ENCODE results near the gene PRDM16. TPM values are rescaled to one million over a fixed set of nuclear protein-coding genes. Genes with fewer than 3 reads are reported as not detected.

Gene PRDM16
- polyA plus RNA-seq, 3 donors, result not detected

DNA sequence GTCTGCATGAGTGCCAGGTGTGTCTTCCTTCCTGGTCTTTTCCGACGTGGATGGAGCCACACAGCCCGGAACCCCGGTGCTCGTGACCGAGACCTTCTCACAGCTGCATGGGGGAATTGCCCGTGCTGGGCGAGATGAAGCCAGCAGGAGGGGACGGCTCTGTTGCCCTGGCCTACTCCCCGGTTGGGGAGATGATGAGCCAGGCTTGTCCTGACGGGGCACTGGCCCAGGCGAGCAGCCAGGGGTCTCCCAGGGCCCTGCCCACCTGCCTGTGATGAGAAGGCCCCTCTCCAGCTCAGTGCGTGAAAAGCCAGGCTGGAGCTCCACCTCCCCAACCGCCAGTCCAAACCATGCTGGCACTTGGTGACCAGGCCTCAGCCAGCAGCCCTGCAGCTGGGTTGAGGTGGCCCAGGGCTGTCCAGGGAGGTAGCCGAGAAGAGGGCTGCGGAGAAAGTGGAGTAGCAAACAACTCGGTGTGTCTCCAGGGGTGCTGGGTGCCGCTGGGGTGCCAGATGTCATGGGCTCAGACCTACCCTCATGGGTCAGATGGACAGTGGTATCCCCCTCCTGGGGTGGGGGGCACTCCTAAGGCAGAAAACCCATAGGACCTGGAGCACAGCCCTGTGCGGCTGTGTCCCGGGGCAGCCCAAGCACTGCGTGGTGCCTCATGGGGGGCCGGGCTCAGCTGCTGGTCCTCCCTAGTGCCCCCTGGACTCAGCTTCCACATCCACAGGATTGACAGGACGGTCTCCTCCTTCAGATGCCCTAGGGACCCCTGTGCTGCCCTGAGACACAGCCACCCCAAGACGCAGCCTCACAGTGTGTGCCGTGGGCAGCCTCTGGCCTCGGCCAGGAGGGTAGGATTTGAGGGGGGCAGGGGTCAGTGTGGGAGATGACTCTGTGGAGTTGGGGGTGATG is 26.1 kb downstream of the PRDM16 start:
- Mint-ChIP-seq H3K27ac (no peak overlapping the region), H3K4me1 (no peaks in the 10 kb centered on the region), H3K9me3 (no peaks in the 10 kb centered on the region), H3K4me3 (no peak overlapping the region), H3K36me3 (no peaks in the 10 kb centered on the region), H3K27me3 (ENCODE audit: low read depth in 3 of 3) (peaks cover 7 to 23% (median 11%) of the 10 kb centered on the region in 3 donors)
- H3K9ac ChIP-seq (ENCODE audit: insufficient read depth, low read length, poor library complexity, severe bottlenecking), result no peak overlapping the region
- H3K9me3 ChIP-seq (replicated peaks in 1 of 2; ENCODE audit: control insufficient read depth in 1 of 2, insufficient read depth in 1 of 2, low read length in 2 of 2), result no peaks in the 10 kb centered on the region
- H4K20me1 ChIP-seq (ENCODE audit: insufficient read depth, low read length), result no peaks in the 10 kb centered on the region
- H3K79me2 ChIP-seq (ENCODE audit: insufficient read depth, low read length), result no peaks in the 10 kb centered on the region
- no peak overlapping the region for H3K4me3 ChIP-seq (replicated peaks in 1 of 3; ENCODE audit: low read depth in 2 of 3, low read length in 3 of 3)
- 85% methylated on average over 23 of the region's 26 CpGs for WGBS (ENCODE audit: insufficient coverage)
- no peaks in the 10 kb centered on the region for H3K27me3 ChIP-seq (ENCODE audit: control insufficient read depth in 2 of 2, insufficient read depth in 2 of 2, low read length in 2 of 2)
- H3K36me3 ChIP-seq (replicated peaks in 1 of 2; ENCODE audit: control insufficient read depth in 1 of 2, insufficient read depth in 2 of 2, low read length in 2 of 2), result no peaks in the 10 kb centered on the region
- no peak overlapping the region for H3K27ac ChIP-seq (ENCODE audit: low read depth in 1 of 2, low read length in 2 of 2)
- DNase-seq, result no peak
- H2AFZ ChIP-seq (ENCODE audit: insufficient read depth, low read depth, low read length, poor library complexity, severe bottlenecking), result no peak overlapping the region
- no peaks in the 10 kb centered on the region for H3K4me1 ChIP-seq (ENCODE audit: control insufficient read depth in 1 of 2, insufficient read depth in 2 of 2, low read length in 2 of 2)
- TF ChIP-seq, protein P1, sequence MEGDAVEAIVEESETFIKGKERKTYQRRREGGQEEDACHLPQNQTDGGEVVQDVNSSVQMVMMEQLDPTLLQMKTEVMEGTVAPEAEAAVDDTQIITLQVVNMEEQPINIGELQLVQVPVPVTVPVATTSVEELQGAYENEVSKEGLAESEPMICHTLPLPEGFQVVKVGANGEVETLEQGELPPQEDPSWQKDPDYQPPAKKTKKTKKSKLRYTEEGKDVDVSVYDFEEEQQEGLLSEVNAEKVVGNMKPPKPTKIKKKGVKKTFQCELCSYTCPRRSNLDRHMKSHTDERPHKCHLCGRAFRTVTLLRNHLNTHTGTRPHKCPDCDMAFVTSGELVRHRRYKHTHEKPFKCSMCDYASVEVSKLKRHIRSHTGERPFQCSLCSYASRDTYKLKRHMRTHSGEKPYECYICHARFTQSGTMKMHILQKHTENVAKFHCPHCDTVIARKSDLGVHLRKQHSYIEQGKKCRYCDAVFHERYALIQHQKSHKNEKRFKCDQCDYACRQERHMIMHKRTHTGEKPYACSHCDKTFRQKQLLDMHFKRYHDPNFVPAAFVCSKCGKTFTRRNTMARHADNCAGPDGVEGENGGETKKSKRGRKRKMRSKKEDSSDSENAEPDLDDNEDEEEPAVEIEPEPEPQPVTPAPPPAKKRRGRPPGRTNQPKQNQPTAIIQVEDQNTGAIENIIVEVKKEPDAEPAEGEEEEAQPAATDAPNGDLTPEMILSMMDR (IDR thresholded peaks at IDR 0.05), result no peak
- no peak overlapping the region for H3K4me2 ChIP-seq (replicated peaks; ENCODE audit: extremely low read depth, low read length, poor library complexity, severe bottlenecking)
- intact Hi-C loops (cut with micrococcal nuclease), result no loop called here

DNA sequence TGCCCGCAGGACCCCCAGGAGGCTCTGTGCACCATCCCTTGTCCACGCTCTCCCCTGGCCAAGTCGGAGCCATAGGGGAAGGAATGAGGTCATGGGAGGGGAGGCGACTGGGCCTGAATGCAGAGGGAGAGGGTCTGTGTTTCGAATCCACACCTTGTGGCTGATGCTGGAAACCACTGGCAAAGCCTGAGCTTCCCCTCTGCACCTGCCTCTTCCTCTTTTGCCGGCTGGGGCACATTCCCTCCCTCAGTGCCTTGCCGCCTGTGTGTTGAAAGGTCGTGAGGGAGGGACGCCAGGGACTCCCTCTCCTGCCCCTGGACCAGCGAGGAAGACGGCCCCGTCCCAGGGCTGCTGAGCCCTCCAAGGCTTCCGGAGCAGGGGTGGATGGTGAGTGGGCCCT is 27.3 kb downstream of the PRDM16 start:
- H3K36me3 ChIP-seq (replicated peaks in 1 of 2; ENCODE audit: control insufficient read depth in 1 of 2, insufficient read depth in 2 of 2, low read length in 2 of 2), result no peaks in the 10 kb centered on the region
- 18% methylated on average over 5 of the region's 13 CpGs for WGBS (ENCODE audit: insufficient coverage)
- no peaks in the 10 kb centered on the region for H3K4me1 Mint-ChIP-seq
- H3K9me3 Mint-ChIP-seq, result no peaks in the 10 kb centered on the region
- no peak overlapping the region for H3K4me2 ChIP-seq (replicated peaks; ENCODE audit: extremely low read depth, low read length, poor library complexity, severe bottlenecking)
- H3K4me1 ChIP-seq (ENCODE audit: control insufficient read depth in 1 of 2, insufficient read depth in 2 of 2, low read length in 2 of 2), result no peaks in the 10 kb centered on the region
- no peak overlapping the region for H3K9ac ChIP-seq (ENCODE audit: insufficient read depth, low read length, poor library complexity, severe bottlenecking)
- intact Hi-C loops (cut with micrococcal nuclease), result no loop called here
- H3K4me3 ChIP-seq (replicated peaks in 1 of 3; ENCODE audit: low read depth in 2 of 3, low read length in 3 of 3), result no peak overlapping the region
- peaks cover 7 to 23% (median 16%) of the 10 kb centered on the region in 3 donors for H3K27me3 Mint-ChIP-seq (ENCODE audit: low read depth in 3 of 3)
- H3K9me3 ChIP-seq (replicated peaks in 1 of 2; ENCODE audit: control insufficient read depth in 1 of 2, insufficient read depth in 1 of 2, low read length in 2 of 2), result no peaks in the 10 kb centered on the region
- no peak overlapping the region for H3K27ac ChIP-seq (ENCODE audit: low read depth in 1 of 2, low read length in 2 of 2)
- TF ChIP-seq, protein P1 (IDR thresholded peaks at IDR 0.05), result no peak
- H3K4me3 Mint-ChIP-seq, result no peak overlapping the region
- no peak for DNase-seq
- no peaks in the 10 kb centered on the region for H3K27me3 ChIP-seq (ENCODE audit: control insufficient read depth in 2 of 2, insufficient read depth in 2 of 2, low read length in 2 of 2)
- no peaks in the 10 kb centered on the region for H4K20me1 ChIP-seq (ENCODE audit: insufficient read depth, low read length)
- no peak overlapping the region for H2AFZ ChIP-seq (ENCODE audit: insufficient read depth, low read depth, low read length, poor library complexity, severe bottlenecking)
- no peak overlapping the region for H3K27ac Mint-ChIP-seq
- no peaks in the 10 kb centered on the region for H3K36me3 Mint-ChIP-seq
- H3K79me2 ChIP-seq (ENCODE audit: insufficient read depth, low read length), result no peaks in the 10 kb centered on the region

All from CD14-positive monocyte (primary cell).